ENCODE results near the gene CTSZ. TPM values are rescaled to one million over a fixed set of nuclear protein-coding genes. Genes with fewer than 3 reads are reported as not detected.
A peak's percentile ranks its signal among the peaks of the same experiment; 100 is the strongest.

The CTSZ gene
- total RNA-seq, 1 experiment from 2014 or later = 26.3 TPM

DNA sequence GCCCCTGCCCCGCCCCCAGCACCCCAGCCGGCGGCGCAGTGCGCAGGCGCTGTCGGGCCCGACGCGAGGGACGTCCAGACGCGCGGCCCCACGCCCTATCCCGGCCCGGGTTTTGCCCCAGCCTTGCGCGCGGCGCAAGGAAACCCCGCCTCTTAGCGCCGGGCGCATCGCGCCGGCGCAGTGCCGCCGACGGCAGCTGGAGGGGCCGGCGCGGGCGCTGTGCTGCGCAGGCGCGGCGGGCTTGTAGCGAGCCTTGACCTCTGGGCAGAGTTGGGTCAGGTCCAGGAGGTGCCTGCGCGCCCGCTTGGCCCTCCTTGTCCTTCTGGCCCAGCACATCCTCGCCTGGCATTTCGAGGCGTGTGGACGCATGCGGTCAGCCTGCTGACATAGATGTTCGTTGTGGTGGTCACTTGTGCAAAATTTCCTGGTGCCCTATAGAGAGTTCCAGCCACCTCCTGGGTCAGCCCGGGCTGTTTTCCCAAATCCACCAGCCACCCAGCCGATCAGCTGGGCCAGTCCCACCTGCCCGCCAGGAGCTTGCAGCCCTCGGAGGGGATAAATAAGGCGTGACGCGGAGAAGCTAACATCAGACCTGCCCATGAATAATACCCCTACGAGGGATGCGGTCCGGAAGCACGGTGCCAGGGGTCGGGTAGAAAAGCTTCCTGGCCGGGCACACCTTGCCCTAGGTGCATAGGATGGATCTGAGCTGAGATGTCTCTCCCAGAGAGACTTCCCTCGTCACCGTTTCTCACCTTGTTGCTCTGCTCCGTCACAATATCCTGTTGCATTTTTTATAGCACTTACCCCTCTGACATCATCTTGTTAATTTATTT lies 36.0 kb upstream of the CTSZ start:
- ChIA-PET POLR2A (interaction anchor here (1.9 kb wide), 1 partner anchor 11 kb away, joined by 5 read pairs; the partner anchor contains the start of gene ATP5F1E), CTCF (interaction anchor here (0.8 to 2.7 kb wide), 7 partner anchors 70 to 561 kb away, joined by 3 to 6 read pairs (median 4); no protein-coding TSS in a partner anchor)
- Mint-ChIP-seq H3K36me3 (peaks cover 12% of the 10 kb centered on the region), H3K27me3 (ENCODE audit: low read depth) (peaks cover 21% of the 10 kb centered on the region), H3K27ac (no peak overlapping the region), H3K9me3 (no peaks in the 10 kb centered on the region), H3K4me3 (peak overlapping the region; percentile 82), H3K4me1 (peaks cover 20% of the 10 kb centered on the region)
- DNase-seq (ENCODE audit: low spot score) = peak; percentile 91
- peak; percentile 98 for ATAC-seq
- TF ChIP-seq, protein P1, sequence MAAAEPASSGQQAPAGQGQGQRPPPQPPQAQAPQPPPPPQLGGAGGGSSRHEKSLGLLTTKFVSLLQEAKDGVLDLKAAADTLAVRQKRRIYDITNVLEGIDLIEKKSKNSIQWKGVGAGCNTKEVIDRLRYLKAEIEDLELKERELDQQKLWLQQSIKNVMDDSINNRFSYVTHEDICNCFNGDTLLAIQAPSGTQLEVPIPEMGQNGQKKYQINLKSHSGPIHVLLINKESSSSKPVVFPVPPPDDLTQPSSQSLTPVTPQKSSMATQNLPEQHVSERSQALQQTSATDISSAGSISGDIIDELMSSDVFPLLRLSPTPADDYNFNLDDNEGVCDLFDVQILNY (CRISPR knock-in tag; IDR thresholded peaks at IDR 0.05) = 0 out of 2 replicates have a peak, but pooled peaks have one; percentile 22
- TF ChIP-seq TEAD1 (CRISPR knock-in tag; IDR thresholded peaks at IDR 0.05) = no peak; the same call in 1 of the 2 replicates
- TF ChIP-seq, protein P2, sequence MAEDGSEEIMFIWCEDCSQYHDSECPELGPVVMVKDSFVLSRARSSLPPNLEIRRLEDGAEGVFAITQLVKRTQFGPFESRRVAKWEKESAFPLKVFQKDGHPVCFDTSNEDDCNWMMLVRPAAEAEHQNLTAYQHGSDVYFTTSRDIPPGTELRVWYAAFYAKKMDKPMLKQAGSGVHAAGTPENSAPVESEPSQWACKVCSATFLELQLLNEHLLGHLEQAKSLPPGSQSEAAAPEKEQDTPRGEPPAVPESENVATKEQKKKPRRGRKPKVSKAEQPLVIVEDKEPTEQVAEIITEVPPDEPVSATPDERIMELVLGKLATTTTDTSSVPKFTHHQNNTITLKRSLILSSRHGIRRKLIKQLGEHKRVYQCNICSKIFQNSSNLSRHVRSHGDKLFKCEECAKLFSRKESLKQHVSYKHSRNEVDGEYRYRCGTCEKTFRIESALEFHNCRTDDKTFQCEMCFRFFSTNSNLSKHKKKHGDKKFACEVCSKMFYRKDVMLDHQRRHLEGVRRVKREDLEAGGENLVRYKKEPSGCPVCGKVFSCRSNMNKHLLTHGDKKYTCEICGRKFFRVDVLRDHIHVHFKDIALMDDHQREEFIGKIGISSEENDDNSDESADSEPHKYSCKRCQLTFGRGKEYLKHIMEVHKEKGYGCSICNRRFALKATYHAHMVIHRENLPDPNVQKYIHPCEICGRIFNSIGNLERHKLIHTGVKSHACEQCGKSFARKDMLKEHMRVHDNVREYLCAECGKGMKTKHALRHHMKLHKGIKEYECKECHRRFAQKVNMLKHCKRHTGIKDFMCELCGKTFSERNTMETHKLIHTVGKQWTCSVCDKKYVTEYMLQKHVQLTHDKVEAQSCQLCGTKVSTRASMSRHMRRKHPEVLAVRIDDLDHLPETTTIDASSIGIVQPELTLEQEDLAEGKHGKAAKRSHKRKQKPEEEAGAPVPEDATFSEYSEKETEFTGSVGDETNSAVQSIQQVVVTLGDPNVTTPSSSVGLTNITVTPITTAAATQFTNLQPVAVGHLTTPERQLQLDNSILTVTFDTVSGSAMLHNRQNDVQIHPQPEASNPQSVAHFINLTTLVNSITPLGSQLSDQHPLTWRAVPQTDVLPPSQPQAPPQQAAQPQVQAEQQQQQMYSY (CRISPR knock-in tag; IDR thresholded peaks at IDR 0.05) = peak; percentile 97

DNA sequence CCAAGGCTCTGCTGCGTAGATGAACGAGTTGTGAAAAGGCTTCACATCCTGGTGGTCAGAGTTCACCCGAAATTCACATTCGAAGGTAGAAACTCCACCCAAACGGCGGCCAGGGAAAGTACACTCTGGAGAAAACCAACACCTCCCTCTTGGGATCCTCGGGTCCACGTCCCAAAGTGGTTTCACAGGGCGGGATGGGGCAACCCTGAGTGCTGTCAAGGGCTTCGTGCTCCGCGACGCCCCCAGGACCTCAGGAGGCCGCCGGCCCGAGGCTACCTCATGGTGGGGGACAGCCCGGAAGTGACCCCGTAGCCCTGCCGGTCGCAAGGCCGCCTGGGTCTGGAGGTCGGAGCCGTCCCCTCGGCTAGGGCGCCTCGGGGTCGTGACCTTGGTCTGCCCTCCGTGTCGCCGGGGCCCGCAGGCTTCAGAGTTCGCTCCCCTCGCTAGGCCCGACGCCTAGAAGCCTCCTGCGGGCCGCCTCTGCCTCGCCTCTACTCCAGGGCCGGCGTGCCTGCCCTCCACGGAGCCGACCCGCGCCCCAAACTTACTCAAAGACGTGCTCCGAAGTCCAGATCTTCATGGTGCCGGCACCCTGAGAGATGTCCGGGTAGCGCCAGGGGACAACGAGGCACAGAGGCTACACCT lies 35.2 kb upstream of the CTSZ start, which contains the start of gene PRELID3B:
Gene PRELID3B (minus strand): TSS at position 636 of the 645 bp plus-strand sequence. CDS start 56 bp downstream, at position 580.
- no peaks in the 10 kb centered on the region for H3K9me3 Mint-ChIP-seq
- POLR2A ChIA-PET = interaction anchor here (1.9 kb wide), 1 partner anchor 10 kb away, joined by 5 read pairs; the partner anchor contains the start of gene ATP5F1E
- peaks cover 20% of the 10 kb centered on the region for H3K36me3 Mint-ChIP-seq
- CTCF ChIA-PET = interaction anchor here (0.9 to 2.7 kb wide), 4 partner anchors 153 to 561 kb away, joined by 3 to 6 read pairs (median 4); no protein-coding TSS in a partner anchor
- DNase-seq (ENCODE audit: low spot score) = peak; percentile 50
- peak within 1 kb of the TSS; percentile 82 for H3K4me3 Mint-ChIP-seq
- peaks cover 20% of the 10 kb centered on the region for H3K4me1 Mint-ChIP-seq
- peaks cover 16% of the 10 kb centered on the region for H3K27me3 Mint-ChIP-seq (ENCODE audit: low read depth)
- 0 out of 2 replicates have a peak within 1 kb of the TSS, but pooled peaks have one; percentile 70 for H3K27ac Mint-ChIP-seq
- ATAC-seq = peak; percentile 29
- TF ChIP-seq, protein P3, sequence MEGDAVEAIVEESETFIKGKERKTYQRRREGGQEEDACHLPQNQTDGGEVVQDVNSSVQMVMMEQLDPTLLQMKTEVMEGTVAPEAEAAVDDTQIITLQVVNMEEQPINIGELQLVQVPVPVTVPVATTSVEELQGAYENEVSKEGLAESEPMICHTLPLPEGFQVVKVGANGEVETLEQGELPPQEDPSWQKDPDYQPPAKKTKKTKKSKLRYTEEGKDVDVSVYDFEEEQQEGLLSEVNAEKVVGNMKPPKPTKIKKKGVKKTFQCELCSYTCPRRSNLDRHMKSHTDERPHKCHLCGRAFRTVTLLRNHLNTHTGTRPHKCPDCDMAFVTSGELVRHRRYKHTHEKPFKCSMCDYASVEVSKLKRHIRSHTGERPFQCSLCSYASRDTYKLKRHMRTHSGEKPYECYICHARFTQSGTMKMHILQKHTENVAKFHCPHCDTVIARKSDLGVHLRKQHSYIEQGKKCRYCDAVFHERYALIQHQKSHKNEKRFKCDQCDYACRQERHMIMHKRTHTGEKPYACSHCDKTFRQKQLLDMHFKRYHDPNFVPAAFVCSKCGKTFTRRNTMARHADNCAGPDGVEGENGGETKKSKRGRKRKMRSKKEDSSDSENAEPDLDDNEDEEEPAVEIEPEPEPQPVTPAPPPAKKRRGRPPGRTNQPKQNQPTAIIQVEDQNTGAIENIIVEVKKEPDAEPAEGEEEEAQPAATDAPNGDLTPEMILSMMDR (IDR thresholded peaks at IDR 0.05) = no peak
- TF ChIP-seq EMX1 (CRISPR knock-in tag; IDR thresholded peaks at IDR 0.05) = no peak
- TF ChIP-seq, protein P4, sequence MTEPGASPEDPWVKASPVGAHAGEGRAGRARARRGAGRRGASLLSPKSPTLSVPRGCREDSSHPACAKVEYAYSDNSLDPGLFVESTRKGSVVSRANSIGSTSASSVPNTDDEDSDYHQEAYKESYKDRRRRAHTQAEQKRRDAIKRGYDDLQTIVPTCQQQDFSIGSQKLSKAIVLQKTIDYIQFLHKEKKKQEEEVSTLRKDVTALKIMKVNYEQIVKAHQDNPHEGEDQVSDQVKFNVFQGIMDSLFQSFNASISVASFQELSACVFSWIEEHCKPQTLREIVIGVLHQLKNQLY (CRISPR knock-in tag; IDR thresholded peaks at IDR 0.05) = no peak
- peak; percentile 66 for TF ChIP-seq NFE2L1 (CRISPR knock-in tag; IDR thresholded peaks at IDR 0.05)
- no peak for TF ChIP-seq SOX15 (CRISPR knock-in tag; IDR thresholded peaks at IDR 0.05)
- TF ChIP-seq, protein P5, sequence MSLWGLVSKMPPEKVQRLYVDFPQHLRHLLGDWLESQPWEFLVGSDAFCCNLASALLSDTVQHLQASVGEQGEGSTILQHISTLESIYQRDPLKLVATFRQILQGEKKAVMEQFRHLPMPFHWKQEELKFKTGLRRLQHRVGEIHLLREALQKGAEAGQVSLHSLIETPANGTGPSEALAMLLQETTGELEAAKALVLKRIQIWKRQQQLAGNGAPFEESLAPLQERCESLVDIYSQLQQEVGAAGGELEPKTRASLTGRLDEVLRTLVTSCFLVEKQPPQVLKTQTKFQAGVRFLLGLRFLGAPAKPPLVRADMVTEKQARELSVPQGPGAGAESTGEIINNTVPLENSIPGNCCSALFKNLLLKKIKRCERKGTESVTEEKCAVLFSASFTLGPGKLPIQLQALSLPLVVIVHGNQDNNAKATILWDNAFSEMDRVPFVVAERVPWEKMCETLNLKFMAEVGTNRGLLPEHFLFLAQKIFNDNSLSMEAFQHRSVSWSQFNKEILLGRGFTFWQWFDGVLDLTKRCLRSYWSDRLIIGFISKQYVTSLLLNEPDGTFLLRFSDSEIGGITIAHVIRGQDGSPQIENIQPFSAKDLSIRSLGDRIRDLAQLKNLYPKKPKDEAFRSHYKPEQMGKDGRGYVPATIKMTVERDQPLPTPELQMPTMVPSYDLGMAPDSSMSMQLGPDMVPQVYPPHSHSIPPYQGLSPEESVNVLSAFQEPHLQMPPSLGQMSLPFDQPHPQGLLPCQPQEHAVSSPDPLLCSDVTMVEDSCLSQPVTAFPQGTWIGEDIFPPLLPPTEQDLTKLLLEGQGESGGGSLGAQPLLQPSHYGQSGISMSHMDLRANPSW (CRISPR knock-in tag; conservative IDR thresholded peaks at IDR 0.05; ENCODE audit: low read depth) = no peak
- no peak for TF ChIP-seq RORB (CRISPR knock-in tag; IDR thresholded peaks at IDR 0.05)
- no peak for TF ChIP-seq ZNF263 (CRISPR knock-in tag; IDR thresholded peaks at IDR 0.05; ENCODE audit: low read depth)
- no peak for TF ChIP-seq ZNF423 (CRISPR knock-in tag; IDR thresholded peaks at IDR 0.05)
- no peak for TF ChIP-seq MXD4 (CRISPR knock-in tag; IDR thresholded peaks at IDR 0.05; ENCODE audit: borderline replicate concordance)
- TF ChIP-seq NR2C2 (CRISPR knock-in tag; IDR thresholded peaks at IDR 0.05) = peak; percentile 79
- no peak for TF ChIP-seq KAT7 (CRISPR knock-in tag; IDR thresholded peaks at IDR 0.05; ENCODE audit: borderline replicate concordance)
- TF ChIP-seq, protein P6, sequence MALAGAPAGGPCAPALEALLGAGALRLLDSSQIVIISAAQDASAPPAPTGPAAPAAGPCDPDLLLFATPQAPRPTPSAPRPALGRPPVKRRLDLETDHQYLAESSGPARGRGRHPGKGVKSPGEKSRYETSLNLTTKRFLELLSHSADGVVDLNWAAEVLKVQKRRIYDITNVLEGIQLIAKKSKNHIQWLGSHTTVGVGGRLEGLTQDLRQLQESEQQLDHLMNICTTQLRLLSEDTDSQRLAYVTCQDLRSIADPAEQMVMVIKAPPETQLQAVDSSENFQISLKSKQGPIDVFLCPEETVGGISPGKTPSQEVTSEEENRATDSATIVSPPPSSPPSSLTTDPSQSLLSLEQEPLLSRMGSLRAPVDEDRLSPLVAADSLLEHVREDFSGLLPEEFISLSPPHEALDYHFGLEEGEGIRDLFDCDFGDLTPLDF (CRISPR knock-in tag; IDR thresholded peaks at IDR 0.05) = peak; percentile 80; the same call in 1 of the 2 replicates
- TF ChIP-seq PRRX2 (CRISPR knock-in tag; IDR thresholded peaks at IDR 0.05) = no peak
- TF ChIP-seq FOXJ3 (CRISPR knock-in tag; IDR thresholded peaks at IDR 0.05; ENCODE audit: borderline replicate concordance) = no peak
- TF ChIP-seq, protein P7, sequence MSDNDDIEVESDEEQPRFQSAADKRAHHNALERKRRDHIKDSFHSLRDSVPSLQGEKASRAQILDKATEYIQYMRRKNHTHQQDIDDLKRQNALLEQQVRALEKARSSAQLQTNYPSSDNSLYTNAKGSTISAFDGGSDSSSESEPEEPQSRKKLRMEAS (CRISPR knock-in tag; IDR thresholded peaks at IDR 0.05) = peak; percentile 93
- no peak for TF ChIP-seq ZNF396 (CRISPR knock-in tag; IDR thresholded peaks at IDR 0.05; ENCODE audit: borderline replicate concordance)
- TF ChIP-seq ZNF232 (CRISPR knock-in tag; IDR thresholded peaks at IDR 0.05) = no peak
